ENCODE measurements around the gene VAMP5. TPM values are rescaled to one million over a fixed set of nuclear protein-coding genes. Genes with fewer than 3 reads are reported as not detected.

The VAMP5 gene
- total and polyA plus RNA-seq, 2 donors (not counting 1 experiment from before 2014, with no cell fraction given), result 16.9 to 28.6 TPM

DNA sequence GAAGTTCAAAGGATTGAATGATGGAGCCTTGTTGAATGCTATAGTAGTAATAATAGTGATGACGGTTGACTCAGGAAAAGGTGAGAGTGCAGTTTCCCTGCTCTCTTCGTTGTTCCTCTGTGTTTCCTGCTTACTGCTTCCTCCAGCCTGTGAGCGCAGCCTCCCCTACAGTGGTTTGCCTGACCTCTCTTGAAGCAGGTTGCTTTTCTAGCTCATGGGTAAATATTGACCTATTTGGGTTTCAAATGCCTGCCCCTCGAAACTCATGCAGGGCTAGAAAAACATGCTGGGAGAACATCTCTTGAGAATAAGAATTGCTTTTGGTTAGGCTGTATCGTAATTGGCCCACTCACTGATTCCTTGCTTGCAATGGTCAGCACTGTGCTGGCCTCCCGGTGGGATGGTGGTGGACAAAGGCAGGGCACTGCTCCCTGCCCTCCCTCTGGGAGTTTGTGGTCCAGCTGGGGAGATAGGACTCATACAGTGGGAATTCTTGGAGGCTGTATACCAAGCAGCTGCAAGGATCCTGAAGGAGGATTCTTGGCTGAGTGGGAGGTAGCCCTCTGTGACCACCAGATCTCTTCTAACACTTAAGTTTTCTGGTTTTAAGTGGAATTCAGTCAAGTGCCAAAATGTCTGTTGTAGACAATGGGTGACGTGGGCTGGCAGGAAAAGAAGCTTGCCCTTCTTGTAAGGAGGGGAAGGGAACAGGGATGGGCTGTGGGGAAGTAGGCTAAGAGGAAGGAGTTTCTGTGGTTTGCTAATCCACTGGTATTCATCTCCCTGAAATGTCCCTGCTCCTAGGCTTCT lies 6.0 kb downstream of the VAMP5 start:
- TF ChIP-seq EZH2 (IDR thresholded peaks at IDR 0.05; ENCODE audit: borderline replicate concordance, insufficient read depth, low read depth, low read length, poor library complexity, severe bottlenecking), result no peak
- TF ChIP-seq, protein P1, sequence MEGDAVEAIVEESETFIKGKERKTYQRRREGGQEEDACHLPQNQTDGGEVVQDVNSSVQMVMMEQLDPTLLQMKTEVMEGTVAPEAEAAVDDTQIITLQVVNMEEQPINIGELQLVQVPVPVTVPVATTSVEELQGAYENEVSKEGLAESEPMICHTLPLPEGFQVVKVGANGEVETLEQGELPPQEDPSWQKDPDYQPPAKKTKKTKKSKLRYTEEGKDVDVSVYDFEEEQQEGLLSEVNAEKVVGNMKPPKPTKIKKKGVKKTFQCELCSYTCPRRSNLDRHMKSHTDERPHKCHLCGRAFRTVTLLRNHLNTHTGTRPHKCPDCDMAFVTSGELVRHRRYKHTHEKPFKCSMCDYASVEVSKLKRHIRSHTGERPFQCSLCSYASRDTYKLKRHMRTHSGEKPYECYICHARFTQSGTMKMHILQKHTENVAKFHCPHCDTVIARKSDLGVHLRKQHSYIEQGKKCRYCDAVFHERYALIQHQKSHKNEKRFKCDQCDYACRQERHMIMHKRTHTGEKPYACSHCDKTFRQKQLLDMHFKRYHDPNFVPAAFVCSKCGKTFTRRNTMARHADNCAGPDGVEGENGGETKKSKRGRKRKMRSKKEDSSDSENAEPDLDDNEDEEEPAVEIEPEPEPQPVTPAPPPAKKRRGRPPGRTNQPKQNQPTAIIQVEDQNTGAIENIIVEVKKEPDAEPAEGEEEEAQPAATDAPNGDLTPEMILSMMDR (IDR thresholded peaks at IDR 0.05), result no peak
- Mint-ChIP-seq H3K9me3 (ENCODE audit: insufficient read depth) (no peaks in the 10 kb centered on the region), H3K4me1 (peaks cover 39% of the 10 kb centered on the region), H3K4me3 (no peak overlapping the region), H3K27me3 (no peaks in the 10 kb centered on the region), H3K27ac (no peak overlapping the region)
- H3K27me3 ChIP-seq (replicated peaks in 1 of 4; ENCODE audit: control extremely low read depth in 1 of 4, control insufficient read depth in 3 of 4, insufficient read depth in 4 of 4, low read length in 3 of 4), result no peaks in the 10 kb centered on the region
- ChIA-PET CTCF (interaction anchor here (1.5 kb wide), 1 partner anchor 10 kb away, joined by 6 read pairs; no protein-coding TSS in a partner anchor), POLR2A (interaction anchor here (1.1 kb wide), 1 partner anchor 12 kb away, joined by 3 read pairs; no protein-coding TSS in a partner anchor)
- H3K9me3 ChIP-seq (ENCODE audit: control extremely low read depth in 1 of 3, control insufficient read depth in 2 of 3, insufficient read depth in 1 of 3, low read length in 2 of 3), result no peaks in the 10 kb centered on the region
- intact Hi-C loops (cut with micrococcal nuclease), result no loop called here
- no peak for DNase-seq
- no peak overlapping the region for H2AFZ ChIP-seq (ENCODE audit: insufficient read depth, low read depth, low read length, poor library complexity, severe bottlenecking)
- H3K4me1 ChIP-seq (ENCODE audit: control insufficient read depth in 2 of 2, insufficient read depth in 2 of 2, low read length in 2 of 2), result peaks cover 22 to 30% of the 10 kb centered on the region in 2 donors
- no peaks in the 10 kb centered on the region for H3K36me3 ChIP-seq (replicated peaks in 1 of 2; ENCODE audit: control extremely low read depth in 1 of 2, control insufficient read depth in 1 of 2, extremely low read depth in 1 of 2, insufficient read depth in 2 of 2, low read length in 1 of 2)
- H3K79me2 ChIP-seq (ENCODE audit: control insufficient read depth, insufficient read depth, low read length), result peaks cover 30% of the 10 kb centered on the region
- no peak overlapping the region for H3K27ac ChIP-seq (ENCODE audit: low read length in 2 of 2)
- H3K4me2 ChIP-seq (replicated peaks; ENCODE audit: low read depth, low read length, poor library complexity, severe bottlenecking), result no peak overlapping the region
- ATAC-seq (ENCODE audit: low read depth), result no peak
- 83% methylated on average over 5 of the region's 7 CpGs for WGBS (ENCODE audit: insufficient coverage)
- H3K4me3 ChIP-seq (ENCODE audit: control extremely low read depth in 1 of 5, extremely low read depth in 1 of 5, insufficient read depth in 1 of 5, low read depth in 2 of 5, low read length in 4 of 5), result no peak overlapping the region
- H3K9ac ChIP-seq (ENCODE audit: low read length), result no peak overlapping the region
- H4K20me1 ChIP-seq (ENCODE audit: control insufficient read depth, insufficient read depth, low read length, poor library complexity, severe bottlenecking), result no peaks in the 10 kb centered on the region

DNA sequence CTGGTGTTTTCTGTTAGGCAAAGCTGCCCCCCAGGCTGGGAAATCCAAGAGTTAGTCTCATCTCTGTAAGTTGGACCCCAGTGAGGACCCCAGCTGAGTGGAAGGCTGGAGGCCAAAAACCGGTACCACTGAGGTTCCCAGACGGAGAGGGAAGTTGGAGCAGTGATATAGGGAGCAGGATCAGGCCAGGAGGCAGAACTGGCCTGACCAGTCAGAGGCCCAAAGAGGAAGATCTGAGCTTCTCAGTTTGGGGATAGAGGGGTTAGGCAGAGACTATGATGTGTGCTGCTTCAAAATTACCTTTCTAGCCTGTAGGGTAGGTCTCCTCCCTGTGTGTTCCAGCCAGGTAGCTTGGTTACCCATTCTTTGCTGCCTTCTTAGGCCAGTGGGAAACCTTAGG lies 6.7 kb downstream of the VAMP5 start:
- intact Hi-C loops (cut with micrococcal nuclease), result no loop called here
- no peak overlapping the region for H3K27ac Mint-ChIP-seq
- Histone ChIP-seq H3K4me3 (ENCODE audit: control extremely low read depth in 1 of 5, extremely low read depth in 1 of 5, insufficient read depth in 1 of 5, low read depth in 2 of 5, low read length in 4 of 5) (no peak overlapping the region), H3K4me1 (ENCODE audit: control insufficient read depth in 2 of 2, insufficient read depth in 2 of 2, low read length in 2 of 2) (peaks cover 15 to 24% of the 10 kb centered on the region in 2 donors), H3K79me2 (ENCODE audit: control insufficient read depth, insufficient read depth, low read length) (peaks cover 30% of the 10 kb centered on the region), H3K27ac (ENCODE audit: low read length in 2 of 2) (no peak overlapping the region), H4K20me1 (ENCODE audit: control insufficient read depth, insufficient read depth, low read length, poor library complexity, severe bottlenecking) (no peaks in the 10 kb centered on the region), H3K27me3 (replicated peaks in 1 of 4; ENCODE audit: control extremely low read depth in 1 of 4, control insufficient read depth in 3 of 4, insufficient read depth in 4 of 4, low read length in 3 of 4) (no peaks in the 10 kb centered on the region), H3K36me3 (replicated peaks in 1 of 2; ENCODE audit: control extremely low read depth in 1 of 2, control insufficient read depth in 1 of 2, extremely low read depth in 1 of 2, insufficient read depth in 2 of 2, low read length in 1 of 2) (no peaks in the 10 kb centered on the region), H2AFZ (ENCODE audit: insufficient read depth, low read depth, low read length, poor library complexity, severe bottlenecking) (no peak overlapping the region), H3K4me2 (replicated peaks; ENCODE audit: low read depth, low read length, poor library complexity, severe bottlenecking) (no peak overlapping the region), H3K9ac (ENCODE audit: low read length) (no peak overlapping the region), H3K9me3 (ENCODE audit: control extremely low read depth in 1 of 3, control insufficient read depth in 2 of 3, insufficient read depth in 1 of 3, low read length in 2 of 3) (no peaks in the 10 kb centered on the region)
- peaks cover 38% of the 10 kb centered on the region for H3K4me1 Mint-ChIP-seq
- H3K27me3 Mint-ChIP-seq, result no peaks in the 10 kb centered on the region
- WGBS (ENCODE audit: insufficient coverage), result 86% methylated on average over 2 of the region's 2 CpGs
- ATAC-seq (ENCODE audit: low read depth) (no peak), DNase-seq (no peak)
- no peaks in the 10 kb centered on the region for H3K9me3 Mint-ChIP-seq (ENCODE audit: insufficient read depth)
- POLR2A ChIA-PET, result interaction anchor here (1.1 kb wide), 1 partner anchor 13 kb away, joined by 3 read pairs; no protein-coding TSS in a partner anchor
- CTCF ChIA-PET, result interaction anchor here (1.0 to 1.8 kb wide), 3 partner anchors 9 to 36 kb away, joined by 3 to 6 read pairs (median 4); partner anchors contain the start of gene TMEM150A
- H3K4me3 Mint-ChIP-seq, result no peak overlapping the region
- TF ChIP-seq, protein P1 (IDR thresholded peaks at IDR 0.05), result no peak
- TF ChIP-seq EZH2 (IDR thresholded peaks at IDR 0.05; ENCODE audit: borderline replicate concordance, insufficient read depth, low read depth, low read length, poor library complexity, severe bottlenecking), result no peak

All from B cell (primary cell).